OCI-LY1 (cell line): ENCODE data around the gene ARHGAP44.

Source experiments
- EZH2 ChIP-seq: fragments of 200-600 bp; sonication (generic), shearing (Covaris generic); IDR thresholded peaks from 2 replicates; pipeline ENCODE4 v1.8.0; 2017; ENCODE audit warnings: borderline replicate concordance, mixed run types, mild to moderate bottlenecking, antibody characterized with exemption, low read length, moderate library complexity, mixed read lengths
- TF ChIP-seq, protein P1 (sequence below): fragments of 200-600 bp; sonication (generic), shearing (Covaris generic); IDR thresholded peaks from 2 replicates; pipeline ENCODE4 v1.5.1; 2017; ENCODE audit warnings: mild to moderate bottlenecking, antibody characterized with exemption, low read length, moderate library complexity, mixed read lengths

DNA sequence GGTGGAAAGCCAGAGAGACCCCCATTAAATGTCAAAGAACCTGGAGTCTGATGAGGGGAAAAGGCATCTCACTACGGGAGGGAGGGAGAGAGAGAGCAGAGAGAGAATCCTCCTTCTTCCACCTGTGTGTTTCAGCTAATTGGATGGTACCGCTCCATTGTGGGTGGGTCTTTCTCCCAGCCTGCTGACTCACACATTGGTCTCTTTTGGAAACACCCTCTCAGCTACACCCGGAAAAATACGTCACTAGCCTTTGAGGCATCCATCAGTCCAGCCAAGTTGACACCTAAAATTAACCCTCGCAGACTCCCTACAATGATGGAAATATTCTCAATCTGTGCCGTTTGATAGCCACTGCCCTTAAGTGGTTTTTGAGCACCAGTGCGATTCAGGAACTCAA is 128.1 kb downstream of the ARHGAP44 start:
- TF ChIP-seq, protein P1, sequence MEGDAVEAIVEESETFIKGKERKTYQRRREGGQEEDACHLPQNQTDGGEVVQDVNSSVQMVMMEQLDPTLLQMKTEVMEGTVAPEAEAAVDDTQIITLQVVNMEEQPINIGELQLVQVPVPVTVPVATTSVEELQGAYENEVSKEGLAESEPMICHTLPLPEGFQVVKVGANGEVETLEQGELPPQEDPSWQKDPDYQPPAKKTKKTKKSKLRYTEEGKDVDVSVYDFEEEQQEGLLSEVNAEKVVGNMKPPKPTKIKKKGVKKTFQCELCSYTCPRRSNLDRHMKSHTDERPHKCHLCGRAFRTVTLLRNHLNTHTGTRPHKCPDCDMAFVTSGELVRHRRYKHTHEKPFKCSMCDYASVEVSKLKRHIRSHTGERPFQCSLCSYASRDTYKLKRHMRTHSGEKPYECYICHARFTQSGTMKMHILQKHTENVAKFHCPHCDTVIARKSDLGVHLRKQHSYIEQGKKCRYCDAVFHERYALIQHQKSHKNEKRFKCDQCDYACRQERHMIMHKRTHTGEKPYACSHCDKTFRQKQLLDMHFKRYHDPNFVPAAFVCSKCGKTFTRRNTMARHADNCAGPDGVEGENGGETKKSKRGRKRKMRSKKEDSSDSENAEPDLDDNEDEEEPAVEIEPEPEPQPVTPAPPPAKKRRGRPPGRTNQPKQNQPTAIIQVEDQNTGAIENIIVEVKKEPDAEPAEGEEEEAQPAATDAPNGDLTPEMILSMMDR: no peak
- TF ChIP-seq EZH2: no peak
